HEK293T (cell line): ENCODE results near the gene EXOC3L1.

Experiments used
- CTCF ChIA-PET: fragments of 350-600 bp; formaldehyde crosslinking; extraction: SDS; loops from one replicate; lab custom pipeline; 2021; ENCODE audit warnings: antibody characterized with exemption, inconsistent platforms; lab: Yijun Ruan, JAX
- POLR2A ChIA-PET: fragments of 350-600 bp; formaldehyde crosslinking; extraction: SDS; loops from one replicate; lab custom pipeline; 2020; ENCODE audit warnings: antibody characterized with exemption, inconsistent platforms; lab: Yijun Ruan, JAX
- DNase-seq: peaks from one replicate; pipeline ENCODE4 v3.0.0; 2012; ENCODE audit warnings: mixed read lengths; ENCODE audit errors: extremely low spot score
- ARNT ChIP-seq: fragments of 450-650 bp; IDR thresholded peaks from 2 replicates; pipeline ENCODE4 v1.6.1; 2017; ENCODE audit warnings: mild to moderate bottlenecking
- BHLHE40 ChIP-seq: fragments of 450-650 bp; IDR thresholded peaks from 2 replicates; pipeline ENCODE4 v1.6.1; 2016; ENCODE audit warnings: mild to moderate bottlenecking, moderate library complexity, borderline replicate concordance
- CTBP1 ChIP-seq: fragments of 450-650 bp; IDR thresholded peaks from 2 replicates; pipeline ENCODE4 v1.6.1; 2016; ENCODE audit warnings: borderline replicate concordance
- ELF4 ChIP-seq: fragments of 450-650 bp; IDR thresholded peaks from 2 replicates; pipeline ENCODE4 v1.6.1; 2017; ENCODE audit warnings: antibody characterized with exemption
- FOXA1 ChIP-seq: fragments of 450-650 bp; IDR thresholded peaks from 2 replicates; pipeline ENCODE4 v1.6.1; 2016; ENCODE audit warnings: mild to moderate bottlenecking
- FOXK2 ChIP-seq: fragments of 450-650 bp; IDR thresholded peaks from 2 replicates; pipeline ENCODE4 v1.6.1; 2016; ENCODE audit warnings: mild to moderate bottlenecking
- FOXM1 ChIP-seq: fragments of 450-650 bp; IDR thresholded peaks from 2 replicates; pipeline ENCODE4 v1.6.1; 2017; ENCODE audit warnings: mild to moderate bottlenecking, borderline replicate concordance
- HDGF ChIP-seq: fragments of 450-650 bp; IDR thresholded peaks from 2 replicates; pipeline ENCODE4 v1.6.1; 2017; ENCODE audit warnings: antibody characterized with exemption, borderline replicate concordance
- L3MBTL2 ChIP-seq: fragments of 450-650 bp; conservative IDR thresholded peaks from 2 replicates; pipeline ENCODE4 v1.6.1; 2016; ENCODE audit warnings: mild to moderate bottlenecking
- LEF1 ChIP-seq: fragments of 450-650 bp; IDR thresholded peaks from 2 replicates; pipeline ENCODE4 v1.6.1; 2017; ENCODE audit warnings: mild to moderate bottlenecking, borderline replicate concordance
- NFRKB ChIP-seq: fragments of 450-650 bp; IDR thresholded peaks from 2 replicates; pipeline ENCODE4 v1.6.1; 2016; ENCODE audit warnings: mild to moderate bottlenecking, moderate library complexity
- PKNOX1 ChIP-seq: fragments of 450-650 bp; IDR thresholded peaks from 2 replicates; pipeline ENCODE4 v1.6.1; 2016
- SP1 ChIP-seq: fragments of 450-650 bp; IDR thresholded peaks from 2 replicates; pipeline ENCODE4 v1.6.1; 2017
- SUZ12 ChIP-seq: fragments of 450-650 bp; IDR thresholded peaks from 2 replicates; pipeline ENCODE4 v1.6.1; 2016; ENCODE audit warnings: mild to moderate bottlenecking
- TARDBP ChIP-seq: fragments of 450-650 bp; IDR thresholded peaks from 2 replicates; pipeline ENCODE4 v1.6.1; 2016
- ZNF384 ChIP-seq: fragments of 450-650 bp; IDR thresholded peaks from 2 replicates; pipeline ENCODE4 v1.6.1; 2016

EXOC3L1 gene

GRCh38 chr16:67183627-67184452, 6.1 kb downstream of the EXOC3L1 start, which contains the start of gene MATCAP1:
MATCAP1 (minus strand) TSS chr16:67183963; CDS start chr16:67180610, 3,353 bp downstream.
- ChIA-PET POLR2A (interaction anchor here (1.5 kb wide), 1 partner anchor 166 kb away, joined by 5 read pairs; no protein-coding TSS in a partner anchor), CTCF (interaction anchor here (0.6 kb wide), 1 partner anchor 147 kb away, joined by 3 read pairs; no protein-coding TSS in a partner anchor)
- TF ChIP-seq ELF4: no peak
- TF ChIP-seq PKNOX1: peak; percentile 99
- TF ChIP-seq SP1: peak; percentile 77
- no peak for TF ChIP-seq SUZ12
- peak; percentile 97 for DNase-seq

GRCh38 chr16:67183284-67183626, 6.7 kb downstream of the EXOC3L1 start:
- POLR2A ChIA-PET: no interaction called here
- TF ChIP-seq FOXK2: no peak
- no peak for TF ChIP-seq FOXM1
- no peak for TF ChIP-seq SP1
- TF ChIP-seq PKNOX1: no peak
- TF ChIP-seq NFRKB: no peak
- no peak for TF ChIP-seq FOXA1
- TF ChIP-seq LEF1: no peak
- TF ChIP-seq CTBP1: no peak
- TF ChIP-seq BHLHE40: no peak
- TF ChIP-seq ZNF384: no peak
- no peak for TF ChIP-seq HDGF
- TF ChIP-seq TARDBP: no peak
- TF ChIP-seq SUZ12: no peak
- TF ChIP-seq L3MBTL2: no peak; the same call in 1 of the 2 replicates
- no peak for DNase-seq
- CTCF ChIA-PET: interaction anchor here (0.9 kb wide), 1 partner anchor 13 kb away, joined by 3 read pairs; the partner anchor contains the start of gene NOL3

GRCh38 chr16:67182288-67182687, 7.6 kb downstream of the EXOC3L1 start:
- CTCF ChIA-PET: interaction anchor here (0.7 to 0.9 kb wide), 3 partner anchors 12 to 27 kb away, joined by 3 read pairs; partner anchors contain the start of gene NOL3
- TF ChIP-seq CTBP1: no peak
- TF ChIP-seq PKNOX1: no peak
- TF ChIP-seq TARDBP: no peak
- no peak for TF ChIP-seq LEF1
- no peak for TF ChIP-seq HDGF
- DNase-seq: no peak
- POLR2A ChIA-PET: interaction anchor here (0.7 to 1.1 kb wide), 2 partner anchors 12 to 228 kb away, joined by 3 to 5 read pairs; partner anchors contain the start of gene NOL3

- CTCF ChIA-PET: interaction anchor here (0.9 kb wide), 1 partner anchor 11 kb away, joined by 3 read pairs; the partner anchor contains the start of gene NOL3
- DNase-seq: no peak
- TF ChIP-seq CTBP1 (no peak), FOXA1 (no peak), BHLHE40 (no peak), PKNOX1 (no peak), ZNF384 (no peak), FOXM1 (no peak), FOXK2 (no peak), ELF4 (no peak), NFRKB (no peak)
- POLR2A ChIA-PET: no interaction called here
Observed at GRCh38 chr16:67181346-67181745, 8.6 kb downstream of the EXOC3L1 start.

- TF ChIP-seq SUZ12 (no peak), L3MBTL2 (no peak), BHLHE40 (no peak), FOXK2 (no peak), ZNF384 (no peak), NFRKB (no peak), FOXA1 (no peak), FOXM1 (no peak), LEF1 (no peak), SP1 (no peak), CTBP1 (no peak), ARNT (no peak), HDGF (no peak), TARDBP (no peak), ELF4 (no peak), PKNOX1 (no peak)
- ChIA-PET CTCF (no interaction called here), POLR2A (no interaction called here)
- DNase-seq: no peak
Observed at GRCh38 chr16:67180166-67180565, 9.8 kb downstream of the EXOC3L1 start.
